ENCODE results near the gene ST6GALNAC4. TPM values are rescaled to one million over a fixed set of nuclear protein-coding genes. Genes with fewer than 3 reads are reported as not detected.

The ST6GALNAC4 gene
- total RNA-seq, 1 experiment from 2014 or later, result 12.6 TPM

- DNase-seq (ENCODE audit: low read depth), result no peak
These were observed 12.8 kb upstream of the ST6GALNAC4 start for GRCh38 chr9:127929625-127929979.

GRCh38 chr9:127928676-127929624 lies 12.1 kb upstream of the ST6GALNAC4 start:
- no peak for DNase-seq (ENCODE audit: low read depth)

- DNase-seq (ENCODE audit: low read depth), result no peak
These were observed 11.3 kb upstream of the ST6GALNAC4 start for GRCh38 chr9:127927988-127928675.

GRCh38 chr9:127927201-127927987 lies 10.6 kb upstream of the ST6GALNAC4 start:
- DNase-seq (ENCODE audit: low read depth), result no peak

- no peak for DNase-seq (ENCODE audit: low read depth)
These were observed 10.0 kb upstream of the ST6GALNAC4 start for GRCh38 chr9:127926906-127927200.

GRCh38 chr9:127925959-127926905 lies 9.4 kb upstream of the ST6GALNAC4 start:
- DNase-seq (ENCODE audit: low read depth), result no peak

GRCh38 chr9:127924736-127925444 lies 8.0 kb upstream of the ST6GALNAC4 start:
- DNase-seq (ENCODE audit: low read depth), result no peak

GRCh38 chr9:127923771-127924170 lies 6.9 kb upstream of the ST6GALNAC4 start:
- DNase-seq (ENCODE audit: low read depth), result peak; percentile 97

GRCh38 chr9:127923046-127923445 lies 6.2 kb upstream of the ST6GALNAC4 start:
- no peak for DNase-seq (ENCODE audit: low read depth)

GRCh38 chr9:127921557-127922120 lies 4.8 kb upstream of the ST6GALNAC4 start:
- peak; percentile 49 for DNase-seq (ENCODE audit: low read depth)

- DNase-seq (ENCODE audit: low read depth), result no peak
These were observed 4.0 kb upstream of the ST6GALNAC4 start for GRCh38 chr9:127920794-127921193.

GRCh38 chr9:127919253-127919815 lies 2.5 kb upstream of the ST6GALNAC4 start:
- DNase-seq (ENCODE audit: low read depth), result peak; percentile 100

GRCh38 chr9:127918183-127919107 lies 1.6 kb upstream of the ST6GALNAC4 start:
- DNase-seq (ENCODE audit: low read depth), result peak; percentile 73

- DNase-seq (ENCODE audit: low read depth), result no peak
These were observed 762 bp upstream of the ST6GALNAC4 start for GRCh38 chr9:127917603-127918002.

GRCh38 chr9:127915801-127916719 lies 781 bp downstream of the ST6GALNAC4 start:
- DNase-seq (ENCODE audit: low read depth), result no peak

- no peak for DNase-seq (ENCODE audit: low read depth)
These were observed 1.5 kb downstream of the ST6GALNAC4 start for GRCh38 chr9:127915325-127915752.

GRCh38 chr9:127913682-127914081 lies 3.2 kb downstream of the ST6GALNAC4 start:
- DNase-seq (ENCODE audit: low read depth), result no peak

GRCh38 chr9:127912882-127913281 lies 4.0 kb downstream of the ST6GALNAC4 start:
- DNase-seq (ENCODE audit: low read depth), result no peak
